Fibroblast of lung (primary cell): ENCODE results near the gene SCUBE3.

Experiments used
- EZH2 ChIP-seq: IDR thresholded peaks from 2 replicates; pipeline ENCODE4 v1.5.1; 2012; ENCODE audit warnings: low read length, control low read depth, mild to moderate bottlenecking; ENCODE audit errors: missing control alignments
- TF ChIP-seq, protein P1 (sequence below), 2 donors: IDR thresholded peaks in 1 of 2; conservative IDR thresholded peaks in 1 of 2; 1 replicate in 1 of 2; 2 replicates in 1 of 2; pipeline ENCODE4 v1.5.1; 2011 to 2012; ENCODE audit warnings: low read length in 2 of 2, control low read depth in 1 of 2, inconsistent platforms in 1 of 2, low read depth in 1 of 2, mild to moderate bottlenecking in 1 of 2

GRCh38 chr6:35297601-35298481 is 84.1 kb downstream of the SCUBE3 start, which contains the start of gene DEF6:
- TF ChIP-seq, protein P1, sequence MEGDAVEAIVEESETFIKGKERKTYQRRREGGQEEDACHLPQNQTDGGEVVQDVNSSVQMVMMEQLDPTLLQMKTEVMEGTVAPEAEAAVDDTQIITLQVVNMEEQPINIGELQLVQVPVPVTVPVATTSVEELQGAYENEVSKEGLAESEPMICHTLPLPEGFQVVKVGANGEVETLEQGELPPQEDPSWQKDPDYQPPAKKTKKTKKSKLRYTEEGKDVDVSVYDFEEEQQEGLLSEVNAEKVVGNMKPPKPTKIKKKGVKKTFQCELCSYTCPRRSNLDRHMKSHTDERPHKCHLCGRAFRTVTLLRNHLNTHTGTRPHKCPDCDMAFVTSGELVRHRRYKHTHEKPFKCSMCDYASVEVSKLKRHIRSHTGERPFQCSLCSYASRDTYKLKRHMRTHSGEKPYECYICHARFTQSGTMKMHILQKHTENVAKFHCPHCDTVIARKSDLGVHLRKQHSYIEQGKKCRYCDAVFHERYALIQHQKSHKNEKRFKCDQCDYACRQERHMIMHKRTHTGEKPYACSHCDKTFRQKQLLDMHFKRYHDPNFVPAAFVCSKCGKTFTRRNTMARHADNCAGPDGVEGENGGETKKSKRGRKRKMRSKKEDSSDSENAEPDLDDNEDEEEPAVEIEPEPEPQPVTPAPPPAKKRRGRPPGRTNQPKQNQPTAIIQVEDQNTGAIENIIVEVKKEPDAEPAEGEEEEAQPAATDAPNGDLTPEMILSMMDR (conservative IDR thresholded peaks at IDR 0.05 in 1 of 2, IDR thresholded peaks at IDR 0.05 in 1 of 2; ENCODE audit: low read depth in 1 of 2, low read length in 2 of 2) = peak; percentile 26 to 66
- no peak for TF ChIP-seq EZH2
